Breast epithelium (tissue), 3 donors: ENCODE data around the gene BBS12.

Experiments used
- CTCF ChIP-seq, 3 donors: fragments of 450-650 bp; IDR thresholded peaks; one replicate each; pipeline ENCODE4 v1.5.1; 2016 to 2017; ENCODE audit warnings: antibody characterized with exemption in 3 of 3, mild to moderate bottlenecking in 3 of 3, moderate library complexity in 3 of 3
- POLR2A ChIP-seq: fragments of 450-650 bp; IDR thresholded peaks from one replicate; pipeline ENCODE4 v1.6.1; 2016; ENCODE audit warnings: antibody characterized with exemption, mild to moderate bottlenecking, moderate library complexity
- POLR2AphosphoS5 ChIP-seq, 3 donors: sonication (generic); formaldehyde crosslinking; IDR thresholded peaks; one replicate each; pipeline ENCODE4 v1.6.1; 2017; ENCODE audit warnings: antibody characterized with exemption in 3 of 3

GRCh38 chr4:122722256-122722655 is 10.2 kb upstream of the BBS12 start:
- TF ChIP-seq CTCF (IDR thresholded peaks at IDR 0.05) (no peak), POLR2A (no peak), POLR2AphosphoS5 (IDR thresholded peaks at IDR 0.05) (no peak)
